Thoracic aorta (tissue), 2 donors: ENCODE data around the gene COL13A1. TPM values are rescaled to one million over a fixed set of nuclear protein-coding genes. Genes with fewer than 3 reads are reported as not detected.
A peak's percentile ranks its signal among the peaks of the same experiment; 100 is the strongest.

ENCODE experiments used
- ATAC-seq: fragments of 150-250 bp; one replicate; pipeline ENCODE4 v1.8.0; 2017; ENCODE audit warnings: low read depth; ENCODE audit not compliant: insufficient number of reproducible peaks, low FRiP score
- DNase-seq: peaks from one replicate; pipeline ENCODE4 v3.0.0-alpha.2; 2020; ENCODE audit warnings: low spot score
- H3K27ac ChIP-seq, 2 donors: fragments of 200-600 bp; sonication (generic); 1 replicate in 1 of 2; 2 replicates in 1 of 2; pipeline ENCODE4 v1.5.1; 2016; ENCODE audit warnings: mild to moderate bottlenecking in 2 of 2, moderate library complexity in 2 of 2
- H3K27me3 ChIP-seq: fragments of 200-600 bp; sonication (generic); replicated peaks from 2 replicates; pipeline ENCODE4 v1.6.0; 2016; ENCODE audit warnings: mild to moderate bottlenecking; ENCODE audit not compliant: insufficient read depth
- H3K36me3 ChIP-seq: fragments of 200-600 bp; sonication (generic); one replicate; pipeline ENCODE4 v1.5.1; 2016
- H3K4me1 ChIP-seq, 2 donors: fragments of 200-600 bp; sonication (generic); 1 replicate in 1 of 2; 2 replicates in 1 of 2; pipeline versions ENCODE4 v1.5.1 to v1.6.0; 2016; ENCODE audit warnings: low read depth in 2 of 2, mild to moderate bottlenecking in 1 of 2; ENCODE audit not compliant: control insufficient read depth in 1 of 2
- H3K4me3 ChIP-seq: fragments of 200-600 bp; sonication (generic); 2 replicates; pipeline ENCODE4 v1.5.1; 2016; ENCODE audit warnings: mild to moderate bottlenecking
- H3K9me3 ChIP-seq: fragments of 200-600 bp; sonication (generic); 2 replicates; pipeline ENCODE4 v1.5.1; 2016
- CTCF ChIP-seq: fragments of 200-600 bp; sonication (generic); IDR thresholded peaks from one replicate; pipeline ENCODE4 v1.5.1; 2019; ENCODE audit warnings: antibody characterized with exemption
- total RNA-seq, 2 donors: library from RNA; depleted of rRNA; stranded (reverse); fragments of >200 nt; gene quantifications; one replicate each; pipeline versions ENCODE4 v1.1.0 to v1.2.3, GENCODE V29; 2016

Gene COL13A1
- total RNA-seq, result 10 to 100 TPM; 23.1 to 34.1 TPM

- Histone ChIP-seq H3K36me3 (no peaks in the 10 kb centered on the region), H3K27ac (peak within 1 kb of the TSS; percentile 34 to 57), H3K4me3 (peak within 1 kb of the TSS; percentile 86), H3K9me3 (no peaks in the 10 kb centered on the region), H3K27me3 (no peaks in the 10 kb centered on the region), H3K4me1 (peaks cover 0 to 38% of the 10 kb centered on the region in 2 donors)
- peak; percentile 11 for ATAC-seq
- peak; percentile 33 for DNase-seq
- TF ChIP-seq CTCF, result peak; percentile 4
Measured at GRCh38 chr10:69801434-69802315, at the start of gene COL13A1. COL13A1 (plus strand) TSS chr10:69801906; CDS start chr10:69802424, 518 bp downstream.

GRCh38 chr10:69752479-69752878 is 49.2 kb upstream of the COL13A1 start:
- H3K9me3 ChIP-seq, result no peaks in the 10 kb centered on the region
- no peak for TF ChIP-seq CTCF
- DNase-seq (no peak), ATAC-seq (no peak)
- H3K4me1 ChIP-seq, result peaks cover 10 to 25% of the 10 kb centered on the region in 2 donors
- H3K27ac ChIP-seq, result no peak overlapping the region
- H3K36me3 ChIP-seq, result no peaks in the 10 kb centered on the region
- H3K27me3 ChIP-seq, result no peaks in the 10 kb centered on the region
- H3K4me3 ChIP-seq, result no peak overlapping the region

GRCh38 chr10:69756279-69756678 is 45.4 kb upstream of the COL13A1 start:
- Histone ChIP-seq H3K9me3 (no peaks in the 10 kb centered on the region), H3K27me3 (no peaks in the 10 kb centered on the region), H3K36me3 (no peaks in the 10 kb centered on the region), H3K4me3 (no peak overlapping the region), H3K27ac (no peak overlapping the region), H3K4me1 (peaks cover 10 to 19% of the 10 kb centered on the region in 2 donors)
- no peak for TF ChIP-seq CTCF
- DNase-seq (no peak), ATAC-seq (no peak)

GRCh38 chr10:69757206-69757552 is 44.5 kb upstream of the COL13A1 start:
- TF ChIP-seq CTCF, result no peak
- Histone ChIP-seq H3K27me3 (no peaks in the 10 kb centered on the region), H3K4me1 (peaks cover 10 to 19% of the 10 kb centered on the region in 2 donors), H3K36me3 (no peaks in the 10 kb centered on the region), H3K4me3 (no peak overlapping the region), H3K9me3 (no peaks in the 10 kb centered on the region), H3K27ac (peak overlapping the region; percentile 47 to 65)
- no peak for ATAC-seq
- DNase-seq, result no peak

GRCh38 chr10:69757553-69758309 is 44.0 kb upstream of the COL13A1 start:
- Histone ChIP-seq H3K4me3 (no peak overlapping the region), H3K27ac (peak overlapping the region; percentile 47 to 65), H3K4me1 (peaks cover 10 to 19% of the 10 kb centered on the region in 2 donors), H3K36me3 (no peaks in the 10 kb centered on the region), H3K27me3 (no peaks in the 10 kb centered on the region), H3K9me3 (no peaks in the 10 kb centered on the region)
- ATAC-seq (peak; percentile 62), DNase-seq (no peak)
- TF ChIP-seq CTCF, result no peak
